ENCODE data around the gene VSIG10L2. TPM values are rescaled to one million over a fixed set of nuclear protein-coding genes. Genes with fewer than 3 reads are reported as not detected.

The VSIG10L2 gene
- total RNA-seq, 4 donors from 2014 or later = not detected

- TF ChIP-seq, protein P1, sequence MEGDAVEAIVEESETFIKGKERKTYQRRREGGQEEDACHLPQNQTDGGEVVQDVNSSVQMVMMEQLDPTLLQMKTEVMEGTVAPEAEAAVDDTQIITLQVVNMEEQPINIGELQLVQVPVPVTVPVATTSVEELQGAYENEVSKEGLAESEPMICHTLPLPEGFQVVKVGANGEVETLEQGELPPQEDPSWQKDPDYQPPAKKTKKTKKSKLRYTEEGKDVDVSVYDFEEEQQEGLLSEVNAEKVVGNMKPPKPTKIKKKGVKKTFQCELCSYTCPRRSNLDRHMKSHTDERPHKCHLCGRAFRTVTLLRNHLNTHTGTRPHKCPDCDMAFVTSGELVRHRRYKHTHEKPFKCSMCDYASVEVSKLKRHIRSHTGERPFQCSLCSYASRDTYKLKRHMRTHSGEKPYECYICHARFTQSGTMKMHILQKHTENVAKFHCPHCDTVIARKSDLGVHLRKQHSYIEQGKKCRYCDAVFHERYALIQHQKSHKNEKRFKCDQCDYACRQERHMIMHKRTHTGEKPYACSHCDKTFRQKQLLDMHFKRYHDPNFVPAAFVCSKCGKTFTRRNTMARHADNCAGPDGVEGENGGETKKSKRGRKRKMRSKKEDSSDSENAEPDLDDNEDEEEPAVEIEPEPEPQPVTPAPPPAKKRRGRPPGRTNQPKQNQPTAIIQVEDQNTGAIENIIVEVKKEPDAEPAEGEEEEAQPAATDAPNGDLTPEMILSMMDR (IDR thresholded peaks at IDR 0.05; ENCODE audit: low read depth) = no peak
These were observed 6.7 kb upstream of the VSIG10L2 start for GRCh38 chr11:125939081-125939521.

DNA sequence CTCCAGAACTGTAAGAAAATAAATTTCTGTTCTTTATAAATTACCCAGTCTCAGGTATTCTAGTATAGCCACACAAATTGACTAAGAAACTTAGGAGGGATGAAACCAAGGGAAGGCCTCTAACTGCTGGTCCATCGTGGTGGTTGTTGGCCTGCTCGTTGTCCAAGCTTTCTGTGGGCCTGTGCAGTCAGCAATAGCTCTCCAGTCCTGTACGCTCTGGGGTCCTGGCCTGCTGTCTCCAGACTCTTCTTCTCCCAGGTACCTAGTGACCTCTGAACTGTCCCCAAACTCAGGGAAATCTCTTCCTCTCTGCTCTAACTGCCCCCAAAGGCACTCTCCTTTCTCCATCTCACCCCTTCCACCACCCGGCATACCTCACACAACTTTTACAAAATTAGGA is 5.7 kb upstream of the VSIG10L2 start:
- TF ChIP-seq, protein P1 (IDR thresholded peaks at IDR 0.05; ENCODE audit: low read depth) = no peak

GRCh38 chr11:125941267-125941618 is 4.6 kb upstream of the VSIG10L2 start:
- TF ChIP-seq, protein P1 (IDR thresholded peaks at IDR 0.05; ENCODE audit: low read depth) = no peak

GRCh38 chr11:125941619-125942611 is 3.9 kb upstream of the VSIG10L2 start:
- TF ChIP-seq, protein P1 (IDR thresholded peaks at IDR 0.05; ENCODE audit: low read depth) = no peak

DNA sequence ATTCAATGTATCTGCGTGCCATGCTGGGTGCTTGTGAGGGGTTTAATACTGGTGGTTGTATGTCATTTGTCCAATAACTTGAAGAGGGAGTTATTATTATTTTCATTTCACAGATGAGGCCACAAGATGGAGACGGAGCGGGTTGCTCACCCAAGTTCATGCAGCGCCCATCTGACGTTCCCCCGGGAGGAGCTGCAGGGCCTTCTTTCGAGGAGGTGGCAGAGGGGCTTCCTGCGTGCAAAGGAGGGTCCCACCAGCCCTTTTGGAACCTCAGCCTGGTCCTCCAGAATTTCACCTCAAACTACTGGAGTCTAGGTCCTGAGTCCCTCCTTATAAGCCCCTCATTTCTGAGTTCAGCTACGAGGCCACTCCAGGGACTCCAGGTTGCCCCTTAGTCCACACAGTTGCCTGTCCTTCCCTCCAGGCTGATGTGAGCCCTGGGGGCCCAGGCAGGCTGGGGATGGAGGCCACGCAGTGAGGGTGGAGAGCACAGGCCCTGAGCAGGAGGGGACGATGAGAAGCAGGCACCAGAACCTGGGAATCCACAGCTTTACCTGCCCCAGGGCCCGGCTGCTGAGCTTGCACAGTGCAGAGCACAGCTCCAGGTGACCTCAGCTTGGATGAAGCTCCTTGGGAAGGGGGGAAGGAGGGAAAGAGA is 2.9 kb upstream of the VSIG10L2 start:
- TF ChIP-seq, protein P1 (IDR thresholded peaks at IDR 0.05; ENCODE audit: low read depth) = no peak

DNA sequence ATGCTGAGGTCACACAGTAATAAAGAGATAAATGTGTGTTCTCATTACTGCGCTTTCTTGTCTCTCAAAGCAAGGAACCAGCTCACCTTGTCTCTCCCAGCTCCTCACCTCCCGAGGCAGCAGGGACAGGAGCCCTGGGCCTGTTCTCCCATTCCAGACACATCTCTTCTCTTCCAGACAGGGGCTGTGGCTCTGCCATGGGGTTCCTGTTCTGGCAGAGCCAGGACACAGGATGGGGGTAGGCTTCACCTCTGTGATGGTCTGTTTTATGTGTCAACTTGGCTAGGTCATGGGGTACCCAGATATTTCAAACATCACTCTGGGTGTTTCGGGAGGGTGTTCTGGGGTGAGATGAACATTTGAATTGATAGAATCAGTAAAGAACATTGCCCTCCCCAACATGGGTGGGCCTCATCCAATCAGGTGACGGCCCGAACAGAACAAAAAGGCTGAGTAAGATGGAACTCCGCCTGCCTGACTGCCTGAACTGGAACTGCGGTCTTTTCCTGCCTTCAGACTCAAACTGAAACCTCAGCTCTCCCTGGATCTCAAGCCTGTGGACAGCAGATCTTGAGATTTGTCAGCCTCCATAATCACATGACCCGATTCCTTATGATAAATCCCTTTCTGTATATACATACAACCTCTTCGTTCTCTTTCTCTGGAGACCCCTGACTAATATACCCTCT is 2.0 kb upstream of the VSIG10L2 start:
- TF ChIP-seq, protein P1 (IDR thresholded peaks at IDR 0.05; ENCODE audit: low read depth) = no peak
